GM06990 (cell line): ENCODE data around the gene SLC23A2.
"Not testable (repeated sequence)": the region's sequence is repeated elsewhere in the genome, so short reads cannot be mapped to it uniquely, and the experiment has no call there.

Source experiments
- DNase-seq: peaks from one replicate; pipeline ENCODE4 v3.0.0-alpha.2; 2011; ENCODE audit not compliant: insufficient read length; ENCODE audit errors: extremely low read depth
- H3K27me3 ChIP-seq: replicated peaks from 2 replicates; pipeline ENCODE4 v1.6.0; 2011; ENCODE audit warnings: low read length; ENCODE audit not compliant: control insufficient read depth, insufficient read depth
- H3K36me3 ChIP-seq: 2 replicates; pipeline ENCODE4 v1.5.1; 2011; ENCODE audit warnings: low read length; ENCODE audit not compliant: control insufficient read depth, insufficient read depth
- H3K4me3 ChIP-seq: replicated peaks from 2 replicates; pipeline ENCODE4 v1.5.1; 2011; ENCODE audit warnings: low read depth, mild to moderate bottlenecking, control low read depth, low read length
- TF ChIP-seq, protein P1 (sequence below): IDR thresholded peaks from 2 replicates; pipeline ENCODE4 v1.5.1; 2011; ENCODE audit warnings: low read length, control low read depth, mild to moderate bottlenecking, inconsistent platforms; ENCODE audit not compliant: insufficient read depth, poor library complexity, severe bottlenecking

SLC23A2 gene

DNA sequence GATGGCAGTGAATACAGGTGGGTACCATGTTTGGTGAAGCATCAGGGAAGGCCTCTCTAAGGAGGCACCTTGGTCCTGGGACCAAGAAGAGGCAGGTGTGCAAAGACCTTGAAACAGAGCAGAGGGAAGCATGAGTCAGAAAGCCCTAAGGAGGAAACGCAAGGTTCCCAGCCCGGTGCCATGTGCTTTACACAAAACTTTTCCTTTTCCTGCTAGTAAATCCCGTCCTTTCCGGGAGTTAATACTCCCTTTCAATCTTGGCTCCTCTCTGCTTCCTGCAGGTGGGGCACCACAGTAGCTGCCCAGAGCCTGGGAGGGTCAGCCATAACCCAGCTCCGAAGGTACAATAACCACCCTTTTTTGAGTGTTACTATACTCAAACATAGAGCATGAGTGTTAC is 19.4 kb upstream of the SLC23A2 start:
- no peaks in the 10 kb centered on the region for H3K36me3 ChIP-seq
- no peak for DNase-seq
- no peaks in the 10 kb centered on the region for H3K27me3 ChIP-seq
- TF ChIP-seq, protein P1, sequence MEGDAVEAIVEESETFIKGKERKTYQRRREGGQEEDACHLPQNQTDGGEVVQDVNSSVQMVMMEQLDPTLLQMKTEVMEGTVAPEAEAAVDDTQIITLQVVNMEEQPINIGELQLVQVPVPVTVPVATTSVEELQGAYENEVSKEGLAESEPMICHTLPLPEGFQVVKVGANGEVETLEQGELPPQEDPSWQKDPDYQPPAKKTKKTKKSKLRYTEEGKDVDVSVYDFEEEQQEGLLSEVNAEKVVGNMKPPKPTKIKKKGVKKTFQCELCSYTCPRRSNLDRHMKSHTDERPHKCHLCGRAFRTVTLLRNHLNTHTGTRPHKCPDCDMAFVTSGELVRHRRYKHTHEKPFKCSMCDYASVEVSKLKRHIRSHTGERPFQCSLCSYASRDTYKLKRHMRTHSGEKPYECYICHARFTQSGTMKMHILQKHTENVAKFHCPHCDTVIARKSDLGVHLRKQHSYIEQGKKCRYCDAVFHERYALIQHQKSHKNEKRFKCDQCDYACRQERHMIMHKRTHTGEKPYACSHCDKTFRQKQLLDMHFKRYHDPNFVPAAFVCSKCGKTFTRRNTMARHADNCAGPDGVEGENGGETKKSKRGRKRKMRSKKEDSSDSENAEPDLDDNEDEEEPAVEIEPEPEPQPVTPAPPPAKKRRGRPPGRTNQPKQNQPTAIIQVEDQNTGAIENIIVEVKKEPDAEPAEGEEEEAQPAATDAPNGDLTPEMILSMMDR = no peak
- H3K4me3 ChIP-seq = no peak overlapping the region

DNA sequence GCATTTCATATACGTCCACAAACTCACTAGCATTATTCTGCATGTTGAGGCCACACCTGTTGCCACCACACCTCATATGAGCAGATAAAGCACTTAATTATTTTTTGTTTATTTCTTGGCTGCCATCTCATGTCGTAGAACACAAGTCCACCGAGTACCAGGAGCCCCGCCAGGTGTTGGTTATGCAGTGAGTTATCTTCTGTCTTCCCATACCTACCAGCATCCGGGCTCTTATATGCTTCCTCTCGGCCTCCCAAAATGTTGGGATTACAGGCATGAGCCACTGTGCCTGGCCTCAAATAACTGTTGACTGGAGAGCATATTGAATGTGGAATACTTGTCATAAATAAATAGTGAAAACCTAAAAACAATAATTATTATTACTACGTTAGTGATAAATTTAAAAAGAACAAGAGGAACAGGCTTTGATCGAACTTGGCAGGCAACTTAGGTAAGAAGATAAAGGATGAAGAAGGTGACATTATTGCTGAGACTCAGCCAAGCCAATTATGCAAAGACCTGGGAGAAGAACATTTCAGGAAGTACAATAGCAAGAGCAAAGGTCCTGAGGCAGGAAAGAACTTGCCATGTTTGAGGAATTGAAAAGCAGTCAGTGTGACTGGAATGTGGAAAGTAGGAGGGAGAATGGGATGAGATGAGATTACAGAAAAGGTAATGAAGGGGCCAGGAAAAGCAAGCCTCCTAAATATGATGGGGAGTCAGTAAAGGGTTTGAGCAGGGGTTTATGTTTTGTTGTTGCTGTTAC is 12.6 kb upstream of the SLC23A2 start:
- TF ChIP-seq, protein P1 = no peak
- H3K27me3 ChIP-seq = no peaks in the 10 kb centered on the region; the same call in 1 of the 2 replicates
- no peak for DNase-seq
- H3K4me3 ChIP-seq = no peak overlapping the region
- H3K36me3 ChIP-seq = no peaks in the 10 kb centered on the region

DNA sequence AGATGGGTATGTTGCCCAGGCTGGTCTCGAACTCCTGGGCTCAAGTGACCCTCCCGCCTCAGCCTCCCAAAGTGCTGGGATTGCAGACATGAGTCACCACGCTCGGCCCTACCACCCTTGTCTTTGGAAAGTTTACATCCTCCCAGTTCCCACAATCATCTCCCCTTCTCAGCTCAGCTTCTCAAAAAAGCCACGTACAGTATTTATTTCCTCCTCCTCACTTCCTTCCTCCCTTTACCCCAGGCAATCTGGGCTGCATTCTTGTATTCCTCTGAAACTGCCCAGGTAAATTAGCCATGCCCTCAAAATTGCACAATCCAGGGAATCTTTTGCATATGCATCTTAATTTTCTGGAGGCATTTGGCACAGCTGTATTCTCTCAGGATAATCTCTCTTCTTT is 7.4 kb upstream of the SLC23A2 start:
- no peak overlapping the region for H3K4me3 ChIP-seq
- TF ChIP-seq, protein P1 = no peak
- no peak for DNase-seq

DNA sequence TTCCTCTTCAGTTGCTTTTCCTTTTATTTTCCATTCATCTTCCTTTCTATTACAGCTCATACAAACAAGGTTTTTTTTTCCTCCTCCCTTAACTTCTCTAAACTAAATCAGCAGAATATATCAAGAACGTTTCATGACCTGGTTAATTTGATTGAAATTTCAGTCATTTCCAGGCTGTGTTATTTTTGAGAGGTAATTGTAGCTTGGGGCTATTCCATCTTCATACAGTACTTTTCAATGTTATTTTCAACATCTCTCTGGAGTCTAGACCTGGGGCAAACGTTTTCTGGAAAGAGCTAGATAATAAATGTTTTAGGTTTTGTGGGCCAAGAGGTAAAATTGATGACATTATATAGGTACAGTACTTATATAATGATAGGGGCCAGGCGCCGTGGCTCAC is 4.0 kb upstream of the SLC23A2 start:
- H3K4me3 ChIP-seq = no peak overlapping the region
- H3K36me3 ChIP-seq = no peaks in the 10 kb centered on the region
- H3K27me3 ChIP-seq = no peaks in the 10 kb centered on the region
- DNase-seq = no peak
- TF ChIP-seq, protein P1 = no peak

More for the DNA sequence above, 7.4 kb upstream of the SLC23A2 start:
- H3K27me3 ChIP-seq = no peaks in the 10 kb centered on the region; the same call in 1 of the 2 replicates
- no peaks in the 10 kb centered on the region for H3K36me3 ChIP-seq

DNA sequence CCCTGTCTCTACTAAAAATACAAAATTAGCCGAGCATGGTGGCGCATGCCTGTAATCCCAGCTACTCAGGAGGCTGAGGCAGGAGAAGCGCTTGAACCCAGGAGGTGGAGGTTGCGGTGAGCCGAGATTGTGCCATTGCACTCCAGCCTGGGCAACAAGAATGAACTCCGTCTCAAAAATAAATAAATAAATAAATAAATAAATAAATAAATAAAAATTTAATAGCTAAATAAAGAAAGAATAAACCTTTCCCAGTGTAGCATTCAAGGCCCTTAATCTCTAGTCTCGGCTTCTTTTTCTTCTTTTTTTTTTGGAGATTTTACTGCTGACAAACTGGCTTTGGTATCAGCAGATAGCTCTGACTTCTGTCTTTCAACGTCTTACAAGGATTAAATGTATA is 3.5 kb upstream of the SLC23A2 start:
- H3K4me3 ChIP-seq, DNase-seq, H3K27me3 ChIP-seq, H3K36me3 ChIP-seq: not testable (repeated sequence)

DNA sequence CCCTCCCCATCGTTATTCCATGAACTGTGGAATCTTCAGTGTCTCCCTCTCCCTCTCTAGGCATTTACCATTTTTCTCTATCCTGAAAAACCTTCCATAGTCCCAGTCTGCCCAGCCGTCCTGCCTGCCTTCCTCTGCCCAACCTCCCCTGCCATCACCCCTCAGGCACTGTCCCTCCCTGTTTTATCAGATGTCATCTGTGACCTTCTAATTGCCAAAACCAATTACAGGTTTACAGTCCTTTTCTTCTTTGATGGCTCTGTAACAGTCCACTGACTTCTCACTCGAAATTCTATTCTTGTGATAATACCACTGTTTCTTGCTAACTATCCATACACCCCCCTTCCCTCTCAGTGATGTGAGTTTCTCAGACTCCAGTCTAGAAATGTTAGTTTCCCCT is 2.3 kb upstream of the SLC23A2 start:
- DNase-seq = no peak
- no peak overlapping the region for H3K4me3 ChIP-seq
- H3K36me3 ChIP-seq = no peaks in the 10 kb centered on the region
- TF ChIP-seq, protein P1 = no peak
- no peaks in the 10 kb centered on the region for H3K27me3 ChIP-seq
